ENCODE data around the gene C1QL3.

DNA sequence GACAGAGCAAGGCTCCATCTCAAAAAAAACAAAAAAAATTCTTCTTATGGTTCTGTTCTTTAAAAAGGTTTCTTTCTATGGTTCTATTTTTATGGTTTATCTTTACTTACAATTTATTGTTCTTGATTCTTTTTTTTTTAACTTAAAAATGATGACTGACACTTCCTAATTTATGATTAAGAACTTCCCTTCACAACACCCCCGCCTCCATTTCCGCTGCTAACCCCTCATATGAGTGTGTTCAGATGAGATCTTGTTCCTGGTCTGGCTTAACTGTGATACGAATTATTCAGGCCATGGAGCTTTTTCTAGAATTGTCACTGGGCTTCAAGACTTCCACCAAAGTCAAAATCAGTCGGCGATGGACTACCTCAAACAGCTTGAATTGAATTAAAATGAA, 50.9 kb downstream of the C1QL3 start:
- TF ChIP-seq, protein P1, sequence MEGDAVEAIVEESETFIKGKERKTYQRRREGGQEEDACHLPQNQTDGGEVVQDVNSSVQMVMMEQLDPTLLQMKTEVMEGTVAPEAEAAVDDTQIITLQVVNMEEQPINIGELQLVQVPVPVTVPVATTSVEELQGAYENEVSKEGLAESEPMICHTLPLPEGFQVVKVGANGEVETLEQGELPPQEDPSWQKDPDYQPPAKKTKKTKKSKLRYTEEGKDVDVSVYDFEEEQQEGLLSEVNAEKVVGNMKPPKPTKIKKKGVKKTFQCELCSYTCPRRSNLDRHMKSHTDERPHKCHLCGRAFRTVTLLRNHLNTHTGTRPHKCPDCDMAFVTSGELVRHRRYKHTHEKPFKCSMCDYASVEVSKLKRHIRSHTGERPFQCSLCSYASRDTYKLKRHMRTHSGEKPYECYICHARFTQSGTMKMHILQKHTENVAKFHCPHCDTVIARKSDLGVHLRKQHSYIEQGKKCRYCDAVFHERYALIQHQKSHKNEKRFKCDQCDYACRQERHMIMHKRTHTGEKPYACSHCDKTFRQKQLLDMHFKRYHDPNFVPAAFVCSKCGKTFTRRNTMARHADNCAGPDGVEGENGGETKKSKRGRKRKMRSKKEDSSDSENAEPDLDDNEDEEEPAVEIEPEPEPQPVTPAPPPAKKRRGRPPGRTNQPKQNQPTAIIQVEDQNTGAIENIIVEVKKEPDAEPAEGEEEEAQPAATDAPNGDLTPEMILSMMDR (IDR thresholded peaks at IDR 0.05): no peak
- TF ChIP-seq EZH2 (IDR thresholded peaks at IDR 0.05) (no peak), EZH2phosphoT487 (IDR thresholded peaks at IDR 0.05) (no peak)
